Measurements from ENCODE around the gene TMEM266.

The TMEM266 gene

DNA sequence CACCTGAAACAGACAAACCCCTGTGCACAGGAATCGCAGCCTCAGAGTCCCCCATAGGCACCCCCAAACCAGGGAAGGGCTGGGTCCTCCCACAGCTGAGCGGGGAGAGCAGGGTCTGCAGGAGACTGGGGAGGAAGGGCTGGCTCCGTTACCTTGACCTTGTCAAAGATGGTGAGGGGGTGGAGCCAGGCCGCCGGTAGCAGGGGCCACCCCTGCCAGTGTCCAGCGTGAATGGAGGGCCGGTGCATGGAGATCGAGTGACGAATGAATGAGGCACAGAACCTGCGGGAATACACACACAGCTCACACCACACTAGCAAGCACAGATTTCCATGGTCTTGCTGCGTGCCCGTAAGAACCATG lies 102.2 kb downstream of the TMEM266 start:
- Histone ChIP-seq H3K27me3 (no peaks in the 10 kb centered on the region), H3K4me3 (ENCODE audit: low read depth in 1 of 2, low read length in 1 of 2) (no peak overlapping the region), H3K9me3 (no peaks in the 10 kb centered on the region), H3K36me3 (no peaks in the 10 kb centered on the region), H3K4me1 (ENCODE audit: control insufficient read depth in 1 of 2, insufficient read depth in 1 of 2, low read depth in 1 of 2, low read length in 1 of 2) (peaks cover 0 to 3% of the 10 kb centered on the region in 2 experiments), H3K27ac (no peak overlapping the region)
- TF ChIP-seq, protein P1, sequence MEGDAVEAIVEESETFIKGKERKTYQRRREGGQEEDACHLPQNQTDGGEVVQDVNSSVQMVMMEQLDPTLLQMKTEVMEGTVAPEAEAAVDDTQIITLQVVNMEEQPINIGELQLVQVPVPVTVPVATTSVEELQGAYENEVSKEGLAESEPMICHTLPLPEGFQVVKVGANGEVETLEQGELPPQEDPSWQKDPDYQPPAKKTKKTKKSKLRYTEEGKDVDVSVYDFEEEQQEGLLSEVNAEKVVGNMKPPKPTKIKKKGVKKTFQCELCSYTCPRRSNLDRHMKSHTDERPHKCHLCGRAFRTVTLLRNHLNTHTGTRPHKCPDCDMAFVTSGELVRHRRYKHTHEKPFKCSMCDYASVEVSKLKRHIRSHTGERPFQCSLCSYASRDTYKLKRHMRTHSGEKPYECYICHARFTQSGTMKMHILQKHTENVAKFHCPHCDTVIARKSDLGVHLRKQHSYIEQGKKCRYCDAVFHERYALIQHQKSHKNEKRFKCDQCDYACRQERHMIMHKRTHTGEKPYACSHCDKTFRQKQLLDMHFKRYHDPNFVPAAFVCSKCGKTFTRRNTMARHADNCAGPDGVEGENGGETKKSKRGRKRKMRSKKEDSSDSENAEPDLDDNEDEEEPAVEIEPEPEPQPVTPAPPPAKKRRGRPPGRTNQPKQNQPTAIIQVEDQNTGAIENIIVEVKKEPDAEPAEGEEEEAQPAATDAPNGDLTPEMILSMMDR (IDR thresholded peaks at IDR 0.05) = no peak

DNA sequence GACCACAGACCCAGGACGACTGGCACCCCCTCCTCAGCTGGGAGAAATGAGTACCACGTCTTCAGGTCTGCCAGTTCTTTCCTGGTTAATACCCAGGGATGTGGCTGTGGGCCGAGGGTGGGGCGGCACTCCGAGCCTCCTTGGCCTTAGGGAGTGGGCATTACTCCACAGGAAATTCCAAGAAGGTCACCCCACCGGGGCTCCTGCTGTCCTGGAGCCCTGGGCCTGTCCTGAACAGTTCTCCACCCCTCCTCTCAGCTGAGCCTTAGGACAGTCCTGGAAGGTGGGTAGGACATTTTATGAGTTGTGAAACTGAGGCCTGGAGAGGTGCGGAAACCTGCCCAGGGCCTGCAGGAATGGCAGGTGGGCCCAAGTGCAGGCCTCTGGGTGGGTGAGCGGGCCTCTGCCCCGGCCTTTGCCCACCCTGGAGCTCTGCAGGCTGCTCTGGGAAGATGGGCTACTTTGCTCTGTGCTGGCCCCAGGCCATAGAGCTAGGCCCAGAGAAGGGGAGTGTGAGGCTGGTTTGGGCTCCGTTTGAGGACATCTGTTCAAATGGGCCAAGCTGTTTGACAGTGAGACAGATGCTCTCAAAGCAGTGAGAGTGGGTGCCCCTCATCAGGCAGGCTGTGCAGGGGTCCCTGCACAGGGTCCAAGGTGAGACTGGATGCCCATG lies 103.1 kb downstream of the TMEM266 start:
- no peaks in the 10 kb centered on the region for H3K36me3 ChIP-seq
- TF ChIP-seq, protein P1 (IDR thresholded peaks at IDR 0.05) = no peak
- H3K4me1 ChIP-seq (ENCODE audit: control insufficient read depth in 1 of 2, insufficient read depth in 1 of 2, low read depth in 1 of 2, low read length in 1 of 2) = peaks cover 0 to 3% of the 10 kb centered on the region in 2 experiments
- no peaks in the 10 kb centered on the region for H3K9me3 ChIP-seq
- no peaks in the 10 kb centered on the region for H3K27me3 ChIP-seq
- H3K4me3 ChIP-seq (ENCODE audit: low read depth in 1 of 2, low read length in 1 of 2) = no peak overlapping the region
- H3K27ac ChIP-seq = no peak overlapping the region

GRCh38 chr15:76163457-76164295 lies 103.9 kb downstream of the TMEM266 start:
- H3K36me3 ChIP-seq = no peaks in the 10 kb centered on the region
- no peaks in the 10 kb centered on the region for H3K9me3 ChIP-seq
- no peak overlapping the region for H3K27ac ChIP-seq
- H3K27me3 ChIP-seq = no peaks in the 10 kb centered on the region
- peaks cover 0 to 3% of the 10 kb centered on the region in 2 experiments for H3K4me1 ChIP-seq (ENCODE audit: control insufficient read depth in 1 of 2, insufficient read depth in 1 of 2, low read depth in 1 of 2, low read length in 1 of 2)
- TF ChIP-seq, protein P1 (IDR thresholded peaks at IDR 0.05) = no peak
- H3K4me3 ChIP-seq (ENCODE audit: low read depth in 1 of 2, low read length in 1 of 2) = no peak overlapping the region

- H3K9me3 ChIP-seq = no peaks in the 10 kb centered on the region
- no peaks in the 10 kb centered on the region for H3K27me3 ChIP-seq
- no peak overlapping the region for H3K27ac ChIP-seq
- H3K36me3 ChIP-seq = no peaks in the 10 kb centered on the region
- TF ChIP-seq, protein P1 (IDR thresholded peaks at IDR 0.05) = no peak
- peaks cover 0 to 3% of the 10 kb centered on the region in 2 experiments for H3K4me1 ChIP-seq (ENCODE audit: control insufficient read depth in 1 of 2, insufficient read depth in 1 of 2, low read depth in 1 of 2, low read length in 1 of 2)
- H3K4me3 ChIP-seq (ENCODE audit: low read depth in 1 of 2, low read length in 1 of 2) = no peak overlapping the region
Measured at GRCh38 chr15:76164602-76165001, 104.8 kb downstream of the TMEM266 start.

DNA sequence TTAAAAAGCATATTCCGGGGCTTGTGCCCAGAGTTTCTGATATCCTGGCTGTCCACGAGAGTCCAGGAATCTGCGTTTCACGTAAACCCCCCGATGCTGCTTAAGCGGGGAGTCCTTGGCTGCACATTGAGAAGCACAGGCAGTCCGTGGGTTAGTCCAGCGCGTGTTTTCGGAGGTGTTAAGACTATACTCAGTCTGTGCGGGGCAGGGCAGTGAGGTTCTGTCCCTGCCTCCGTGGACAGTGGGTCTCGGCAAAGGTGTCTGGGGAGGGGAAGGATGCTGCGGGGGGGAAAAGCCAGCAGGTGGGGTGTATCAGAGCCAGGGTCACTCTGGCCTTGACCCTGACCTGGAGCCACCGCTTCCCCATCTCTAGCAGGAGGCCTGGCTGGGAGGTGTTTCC lies 106.2 kb downstream of the TMEM266 start:
- Histone ChIP-seq H3K27ac (no peak overlapping the region), H3K27me3 (no peaks in the 10 kb centered on the region), H3K4me3 (ENCODE audit: low read depth in 1 of 2, low read length in 1 of 2) (no peak overlapping the region), H3K4me1 (ENCODE audit: control insufficient read depth in 1 of 2, insufficient read depth in 1 of 2, low read depth in 1 of 2, low read length in 1 of 2) (peaks cover 0 to 3% of the 10 kb centered on the region in 2 experiments), H3K9me3 (no peaks in the 10 kb centered on the region), H3K36me3 (no peaks in the 10 kb centered on the region)
- TF ChIP-seq, protein P1 (IDR thresholded peaks at IDR 0.05) = no peak
